Measurements from ENCODE around the gene POGZ. TPM values are rescaled to one million over a fixed set of nuclear protein-coding genes. Genes with fewer than 3 reads are reported as not detected.
"Not testable (repeated sequence)": the region's sequence is repeated elsewhere in the genome, so short reads cannot be mapped to it uniquely, and the experiment has no call there.

The POGZ gene
- total RNA-seq, 1 experiment from 2014 or later, result 44.7 TPM

- peaks cover 22% of the 10 kb centered on the region for H3K36me3 ChIP-seq (replicated peaks; ENCODE audit: control insufficient read depth, insufficient read depth, low read length)
- no peaks in the 10 kb centered on the region for H3K27me3 ChIP-seq (ENCODE audit: control insufficient read depth, insufficient read depth, low read length)
- no peak overlapping the region for H3K4me3 ChIP-seq (ENCODE audit: insufficient read depth, low read depth, low read length)
- no peak for DNase-seq
These were observed 43.1 kb downstream of the POGZ start for GRCh38 chr1:151416231-151416630.

- no peak for DNase-seq
- Histone ChIP-seq H3K27me3 (ENCODE audit: control insufficient read depth, insufficient read depth, low read length) (no peaks in the 10 kb centered on the region), H3K36me3 (replicated peaks; ENCODE audit: control insufficient read depth, insufficient read depth, low read length) (peaks cover 38% of the 10 kb centered on the region), H3K4me3 (ENCODE audit: insufficient read depth, low read depth, low read length) (no peak overlapping the region)
These were observed 47.4 kb downstream of the POGZ start for GRCh38 chr1:151411884-151412283.

GRCh38 chr1:151408891-151409290, 50.4 kb downstream of the POGZ start:
- Histone ChIP-seq H3K4me3 (ENCODE audit: insufficient read depth, low read depth, low read length) (no peak overlapping the region), H3K36me3 (replicated peaks; ENCODE audit: control insufficient read depth, insufficient read depth, low read length) (peaks cover 48% of the 10 kb centered on the region), H3K27me3 (ENCODE audit: control insufficient read depth, insufficient read depth, low read length) (no peaks in the 10 kb centered on the region)
- DNase-seq, result no peak

- no peaks in the 10 kb centered on the region for H3K27me3 ChIP-seq (ENCODE audit: control insufficient read depth, insufficient read depth, low read length)
- peaks cover 53% of the 10 kb centered on the region for H3K36me3 ChIP-seq (replicated peaks; ENCODE audit: control insufficient read depth, insufficient read depth, low read length)
- DNase-seq, result no peak
- no peak overlapping the region for H3K4me3 ChIP-seq (ENCODE audit: insufficient read depth, low read depth, low read length)
These were observed 52.0 kb downstream of the POGZ start for GRCh38 chr1:151407304-151407703.

- Histone ChIP-seq H3K4me3 (ENCODE audit: insufficient read depth, low read depth, low read length) (no peak overlapping the region), H3K36me3 (replicated peaks; ENCODE audit: control insufficient read depth, insufficient read depth, low read length) (peaks cover 55% of the 10 kb centered on the region), H3K27me3 (ENCODE audit: control insufficient read depth, insufficient read depth, low read length) (no peaks in the 10 kb centered on the region)
- no peak for DNase-seq
These were observed 53.1 kb downstream of the POGZ start for GRCh38 chr1:151406176-151406575.

GRCh38 chr1:151405187-151405951, 53.9 kb downstream of the POGZ start:
- peaks cover 58% of the 10 kb centered on the region for H3K36me3 ChIP-seq (replicated peaks; ENCODE audit: control insufficient read depth, insufficient read depth, low read length)
- no peak overlapping the region for H3K4me3 ChIP-seq (ENCODE audit: insufficient read depth, low read depth, low read length)
- H3K27me3 ChIP-seq (ENCODE audit: control insufficient read depth, insufficient read depth, low read length), result no peaks in the 10 kb centered on the region
- no peak for DNase-seq

GRCh38 chr1:151403612-151404011, 55.7 kb downstream of the POGZ start:
- peaks cover 53% of the 10 kb centered on the region for H3K36me3 ChIP-seq (replicated peaks; ENCODE audit: control insufficient read depth, insufficient read depth, low read length)
- H3K4me3 ChIP-seq (ENCODE audit: insufficient read depth, low read depth, low read length), result no peak overlapping the region
- DNase-seq, result no peak
- no peaks in the 10 kb centered on the region for H3K27me3 ChIP-seq (ENCODE audit: control insufficient read depth, insufficient read depth, low read length)

- no peak overlapping the region for H3K4me3 ChIP-seq (ENCODE audit: insufficient read depth, low read depth, low read length)
- DNase-seq, result no peak
- no peaks in the 10 kb centered on the region for H3K27me3 ChIP-seq (ENCODE audit: control insufficient read depth, insufficient read depth, low read length)
- peaks cover 45% of the 10 kb centered on the region for H3K36me3 ChIP-seq (replicated peaks; ENCODE audit: control insufficient read depth, insufficient read depth, low read length)
These were observed 56.5 kb downstream of the POGZ start for GRCh38 chr1:151402764-151403163.

- Histone ChIP-seq H3K4me3 (ENCODE audit: insufficient read depth, low read depth, low read length) (no peak overlapping the region), H3K27me3 (ENCODE audit: control insufficient read depth, insufficient read depth, low read length) (no peaks in the 10 kb centered on the region), H3K36me3 (replicated peaks; ENCODE audit: control insufficient read depth, insufficient read depth, low read length) (peaks cover 41% of the 10 kb centered on the region)
- DNase-seq, result no peak
These were observed 57.4 kb downstream of the POGZ start for GRCh38 chr1:151401860-151402259.

GRCh38 chr1:151401125-151401788, 58.0 kb downstream of the POGZ start:
- H3K36me3 ChIP-seq (replicated peaks; ENCODE audit: control insufficient read depth, insufficient read depth, low read length), result peaks cover 39% of the 10 kb centered on the region
- no peak for DNase-seq
- H3K27me3 ChIP-seq (ENCODE audit: control insufficient read depth, insufficient read depth, low read length), result no peaks in the 10 kb centered on the region
- H3K4me3 ChIP-seq (ENCODE audit: insufficient read depth, low read depth, low read length), result no peak overlapping the region

- peak; percentile 85 for DNase-seq
- Histone ChIP-seq H3K4me3 (ENCODE audit: insufficient read depth, low read depth, low read length) (peak within 1 kb of the TSS; percentile 79), H3K27me3 (ENCODE audit: control insufficient read depth, insufficient read depth, low read length) (no peaks in the 10 kb centered on the region), H3K36me3 (replicated peaks; ENCODE audit: control insufficient read depth, insufficient read depth, low read length) (peaks cover 24% of the 10 kb centered on the region)
These were observed 59.7 kb downstream of the POGZ start, which contains the start of gene PSMB4 for GRCh38 chr1:151399324-151400171. PSMB4 (plus strand) TSS chr1:151399573; CDS start chr1:151399588, 15 bp downstream.

GRCh38 chr1:151396265-151396664, 63.0 kb downstream of the POGZ start:
- H3K36me3 ChIP-seq (replicated peaks; ENCODE audit: control insufficient read depth, insufficient read depth, low read length), result peaks cover 10% of the 10 kb centered on the region
- not testable (repeated sequence) for H3K27me3 ChIP-seq (ENCODE audit: control insufficient read depth, insufficient read depth, low read length); H3K4me3 ChIP-seq (ENCODE audit: insufficient read depth, low read depth, low read length); DNase-seq

GRCh38 chr1:151393583-151393982, 65.7 kb downstream of the POGZ start:
- H3K27me3 ChIP-seq (ENCODE audit: control insufficient read depth, insufficient read depth, low read length), result no peaks in the 10 kb centered on the region
- H3K4me3 ChIP-seq (ENCODE audit: insufficient read depth, low read depth, low read length), result no peak overlapping the region
- no peak for DNase-seq
- H3K36me3 ChIP-seq (replicated peaks; ENCODE audit: control insufficient read depth, insufficient read depth, low read length), result no peaks in the 10 kb centered on the region

- DNase-seq, result no peak
- Histone ChIP-seq H3K27me3 (ENCODE audit: control insufficient read depth, insufficient read depth, low read length) (no peaks in the 10 kb centered on the region), H3K36me3 (replicated peaks; ENCODE audit: control insufficient read depth, insufficient read depth, low read length) (no peaks in the 10 kb centered on the region), H3K4me3 (ENCODE audit: insufficient read depth, low read depth, low read length) (no peak overlapping the region)
These were observed 68.2 kb downstream of the POGZ start for GRCh38 chr1:151391079-151391563.
